K562 (cell line): ENCODE measurements around the gene PHC3. TPM values are rescaled to one million over a fixed set of nuclear protein-coding genes. Genes with fewer than 3 reads are reported as not detected.

Source experiments
- ATAC-seq: fragments of 200-7000 bp; cut with Tn5 transposase; 3 replicates; pipeline ENCODE4 v1.9.1; 2020; ENCODE audit warnings: moderate library complexity
- BruUV-seq: library from RNA; stranded (reverse); fragments of 400-500 nt; replicated peaks from 2 replicates; lab custom pipeline; 2021; lab: Mats Ljungman, UMichigan
- CTCF ChIA-PET: fragments of 300-600 bp; formaldehyde crosslinking; extraction: SDS; loops from one replicate; lab custom pipeline; 2021; ENCODE audit warnings: low intra/inter-chr PET ratio; lab: Yijun Ruan, JAX
- POLR2A ChIA-PET: fragments of 300-600, 350-650 bp; sonication (Branson Sonifier 250); formaldehyde crosslinking; extraction: SDS; loops from one replicate; lab custom pipeline; 2021; ENCODE audit warnings: antibody characterized with exemption, inconsistent platforms; lab: Yijun Ruan, JAX
- DNase-seq, 4 experiments: peaks; one replicate each; pipeline versions ENCODE4 v3.0.0 to v3.0.0-alpha.2; 2011 to 2018; ENCODE audit warnings: low spot score in 3 of 4, mixed read lengths in 3 of 4; ENCODE audit errors: extremely low read depth in 1 of 4
- FAIRE-seq: peaks from 2 replicates; lab custom pipeline; 2011; peaks lifted over from hg19 to GRCh38; lab: Jason Lieb, UNC
- H2AFZ ChIP-seq: 2 replicates; pipeline ENCODE4 v1.6.0; 2011; ENCODE audit warnings: low read depth, low read length, control low read depth, inconsistent platforms
- H3K27ac ChIP-seq: fragments of 200-600 bp; 3 replicates; pipeline ENCODE4 v1.8.0; 2011; ENCODE audit warnings: low read depth, mild to moderate bottlenecking, control low read depth, inconsistent platforms, low read length, moderate library complexity, mixed read lengths; ENCODE audit errors: extremely low read depth
- H3K27me3 ChIP-seq, 2 experiments: fragments of 300-600 bp in 1 of 2; 2 replicates in 1 of 2; 3 replicates in 1 of 2; pipeline versions ENCODE4 v1.6.0 to v1.8.0; 2011; ENCODE audit warnings: inconsistent platforms in 2 of 2, low read length in 2 of 2, mild to moderate bottlenecking in 1 of 2, mixed read lengths in 1 of 2, moderate library complexity in 1 of 2; ENCODE audit not compliant: control insufficient read depth in 2 of 2, insufficient read depth in 2 of 2
- H3K36me3 ChIP-seq: fragments of 300-600 bp; 3 replicates; pipeline ENCODE4 v1.8.0; 2011; ENCODE audit warnings: mild to moderate bottlenecking, low read length, inconsistent platforms; ENCODE audit not compliant: control insufficient read depth, insufficient read depth
- H3K4me1 ChIP-seq, 2 experiments: fragments of 200-600 bp in 1 of 2; replicated peaks in 1 of 2; 2 replicates in 1 of 2; 3 replicates in 1 of 2; pipeline versions ENCODE4 v1.5.1 to v1.8.0; 2011; ENCODE audit warnings: inconsistent platforms in 2 of 2, low read length in 2 of 2, mild to moderate bottlenecking in 1 of 2, mixed read lengths in 1 of 2, moderate library complexity in 1 of 2; ENCODE audit not compliant: control insufficient read depth in 2 of 2, insufficient read depth in 2 of 2
- H3K4me2 ChIP-seq: 2 replicates; pipeline ENCODE4 v1.6.1; 2011; ENCODE audit warnings: low read length, control low read depth, inconsistent platforms, mixed read lengths; ENCODE audit not compliant: insufficient read depth
- H3K4me3 ChIP-seq: fragments of 200-600 bp; sonication (generic), shearing (Covaris generic); 2 replicates; pipeline ENCODE4 v1.5.1; 2016; ENCODE audit warnings: control low read depth, inconsistent platforms
- H3K79me2 ChIP-seq: fragments of 200-600 bp; 3 replicates; pipeline ENCODE4 v1.8.0; 2011; ENCODE audit warnings: low read length, inconsistent platforms; ENCODE audit not compliant: control insufficient read depth, insufficient read depth
- H3K9ac ChIP-seq, 2 experiments: 2 replicates each; pipeline versions ENCODE4 v1.6.0 to v1.6.1; 2011; ENCODE audit warnings: low read depth in 2 of 2, low read length in 2 of 2, control low read depth in 1 of 2, inconsistent platforms in 1 of 2, mild to moderate bottlenecking in 1 of 2, mixed read lengths in 1 of 2; ENCODE audit not compliant: insufficient read depth in 1 of 2
- H3K9me1 ChIP-seq: one replicate; pipeline ENCODE4 v1.6.0; 2011; ENCODE audit warnings: inconsistent platforms, mild to moderate bottlenecking, low read length, moderate library complexity; ENCODE audit not compliant: control insufficient read depth, insufficient read depth
- H3K9me3 ChIP-seq: replicated peaks from 2 replicates; pipeline ENCODE4 v1.5.1; 2011; ENCODE audit warnings: low read depth, low read length, inconsistent platforms; ENCODE audit not compliant: control insufficient read depth, insufficient read depth
- H4K20me1 ChIP-seq: replicated peaks from 2 replicates; pipeline ENCODE4 v1.6.1; 2011; ENCODE audit warnings: low read length, inconsistent platforms, mixed read lengths; ENCODE audit not compliant: control insufficient read depth, insufficient read depth
- BACH1 ChIP-seq: fragments of 200-800 bp; sonication (Bioruptor generic); IDR thresholded peaks from 2 replicates; pipeline ENCODE4 v1.6.1; 2016; ENCODE audit warnings: missing genetic modification characterization, missing compliant biosample characterization
- CHD4 ChIP-seq: fragments of 200-600 bp; sonication (generic); IDR thresholded peaks from 3 replicates; pipeline ENCODE4 v1.6.1; 2012; ENCODE audit warnings: low read depth, mild to moderate bottlenecking, mixed read lengths, low read length, inconsistent platforms; ENCODE audit not compliant: insufficient read depth, insufficient replicate concordance, poor library complexity, severe bottlenecking
- CREB1 ChIP-seq, 2 experiments: sonication (generic) in 1 of 2; formaldehyde crosslinking in 1 of 2; IDR thresholded peaks; 2 replicates each; pipeline versions ENCODE4 v1.6.1 to v1.8.0; 2012 to 2022; ENCODE audit warnings: inconsistent platforms in 1 of 2, mild to moderate bottlenecking in 1 of 2, missing genetic modification reagents in 1 of 2, moderate library complexity in 1 of 2
- ELF1 ChIP-seq: fragments of 200-800 bp; sonication (Bioruptor generic); IDR thresholded peaks from 2 replicates; pipeline ENCODE4 v1.6.1; 2016; ENCODE audit warnings: missing genetic modification characterization, missing compliant biosample characterization
- ELF4 ChIP-seq: fragments of 450-650 bp; formaldehyde crosslinking; IDR thresholded peaks from 2 replicates; pipeline ENCODE4 v1.4.0; 2022; ENCODE audit warnings: missing genetic modification characterization
- HMGN3 ChIP-seq: IDR thresholded peaks from 2 replicates; pipeline ENCODE4 v1.6.1; 2011; ENCODE audit warnings: borderline replicate concordance, low read depth, mild to moderate bottlenecking, mixed read lengths, low read length; ENCODE audit not compliant: insufficient read length; ENCODE audit errors: extremely low read depth
- PHB ChIP-seq: fragments of 250-450 bp; sonication (Bioruptor Pico); IDR thresholded peaks from 2 replicates; pipeline ENCODE4 v1.5.0; 2021
- PRDM10 ChIP-seq: fragments of 450-650 bp; IDR thresholded peaks from 2 replicates; pipeline ENCODE4 v1.6.1; 2018; ENCODE audit not compliant: partially characterized antibody
- PURB ChIP-seq: sonication (generic); formaldehyde crosslinking; IDR thresholded peaks from 2 replicates; pipeline ENCODE4 v1.9.0; 2021; ENCODE audit warnings: low read depth, mild to moderate bottlenecking, missing genetic modification reagents
- RBM14 ChIP-seq: fragments of 200-400 bp; formaldehyde crosslinking; IDR thresholded peaks from 2 replicates; pipeline ENCODE4 v1.6.1; 2018; ENCODE audit warnings: low read depth, mild to moderate bottlenecking, low read length, moderate library complexity, borderline replicate concordance; ENCODE audit not compliant: insufficient read depth
- ZBTB17 ChIP-seq: fragments of 450-650 bp; formaldehyde crosslinking; IDR thresholded peaks from 2 replicates; pipeline ENCODE4 v1.4.0; 2020; ENCODE audit warnings: mild to moderate bottlenecking
- WGBS: fragments of 100-300 bp; shearing (Covaris generic); methylation state at CpG from one replicate; pipeline ENCODE4 v1.1.6; 2016; ENCODE audit warnings: low coverage, mixed read lengths; ENCODE audit not compliant: insufficient coverage; ENCODE audit errors: missing lambda C conversion rate; 5-methylcytosine and 5-hydroxymethylcytosine counted together
- in situ Hi-C: fragments of 300-500 bp; cut with MboI; formaldehyde crosslinking; loops from 4 replicates; pipeline ENCODE4 v1.15.0; 2018; ENCODE audit warnings: inconsistent platforms, mixed read lengths
- intact Hi-C: fragments of 100-400 bp; cut with micrococcal nuclease; formaldehyde crosslinking; loops from 2 replicates; pipeline ENCODE4 v1.14.2; 2022
- polyA plus RNA-seq, 8 experiments: library from polyadenylated mRNA; depleted of rRNA in 4 of 8; stranded (reverse) in 5 of 8; unstranded in 3 of 8; fragments of >200 nt; fragmentation: Nextera tagmentation in 2 of 8; fragmentation: Illumina TruSeq in 1 of 8; extraction: Ambion mirVana in 2 of 8; extraction: Trizol in 1 of 8; gene quantifications; 2 replicates each; pipeline versions ENCODE4 v1.2.1 to v1.2.3, GENCODE V29; 2011 to 2014; ENCODE audit warnings: inconsistent platforms in 1 of 8, missing spikeins in 1 of 8
- total RNA-seq, 7 experiments: library from RNA; depleted of rRNA in 6 of 7; stranded (reverse); fragments of >200 nt in 6 of 7; fragmentation: Illumina TruSeq in 2 of 7; extraction: Trizol in 2 of 7; gene quantifications; 2 replicates each; pipeline versions ENCODE4 v1.2.1 to v1.2.3, GENCODE V29; 2011 to 2021; ENCODE audit warnings: low replicate concordance in 1 of 7

PHC3 gene
- total and polyA plus RNA-seq, 9 of the 15 experiments (the other 6 are each of a cell fraction or from before 2014, with no cell fraction given): 3.1 to 21.6 (median 10.5) TPM

DNA sequence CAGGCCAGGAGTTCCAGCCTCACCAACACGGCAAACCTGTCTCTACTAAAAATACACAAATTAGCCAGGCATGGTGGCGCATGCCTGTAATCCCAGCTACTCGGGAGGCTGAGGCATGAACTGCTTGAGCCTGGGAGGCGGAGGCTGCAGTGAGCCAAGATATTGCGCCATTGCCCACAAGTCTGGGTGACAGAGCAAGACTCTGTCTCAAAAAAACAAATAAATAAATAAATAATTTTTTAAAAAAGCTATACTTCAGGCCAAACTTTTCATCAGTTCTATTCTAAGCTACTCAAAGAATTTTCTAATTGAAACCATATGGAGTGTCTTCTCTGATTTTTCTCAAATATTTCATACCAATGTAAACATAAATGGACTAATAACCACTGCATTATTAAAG lies 43.5 kb downstream of the PHC3 start:
- TF ChIP-seq ZBTB17 (CRISPR knock-in tag): no peak
- TF ChIP-seq PURB (CRISPR knock-in tag): no peak
- TF ChIP-seq CREB1 (IDR thresholded peaks at IDR 0.05): no peak
- TF ChIP-seq CREB1 (CRISPR knock-in tag; IDR thresholded peaks at IDR 0.05): no peak
- TF ChIP-seq ELF4 (CRISPR knock-in tag): no peak
- TF ChIP-seq PRDM10: no peak
- no peak for TF ChIP-seq ELF1 (tag)
- no peak for TF ChIP-seq CHD4
- no peak for TF ChIP-seq RBM14
- no peak for TF ChIP-seq HMGN3
- TF ChIP-seq PHB (CRISPR knock-in tag): no peak
- no peak for TF ChIP-seq BACH1
- 96% methylated on average over 5 of the region's 5 CpGs for WGBS
- intact Hi-C loops: no loop called here
- 0 out of 3 replicates have a peak, but pooled peaks cover 4% of the 10 kb centered on the region for H3K79me2 ChIP-seq
- H2AFZ ChIP-seq: no peak overlapping the region
- H3K36me3 ChIP-seq: peaks cover 35% of the 10 kb centered on the region
- no peaks in the 10 kb centered on the region for H3K9me3 ChIP-seq
- in situ Hi-C loops: no loop called here
- H3K27ac ChIP-seq: no peak overlapping the region
- no peak overlapping the region for H3K9ac ChIP-seq
- DNase-seq (no peak), ATAC-seq (no peak), FAIRE-seq (no peak)
- no TSS peak for BruUV-seq
- H3K4me1 ChIP-seq: no peaks in the 10 kb centered on the region; a peak in 3 of 5 replicates
- H3K4me2 ChIP-seq: no peak overlapping the region
- H3K9me1 ChIP-seq: no peaks in the 10 kb centered on the region
- no peak overlapping the region for H3K4me3 ChIP-seq
- ChIA-PET CTCF (no interaction called here), POLR2A (interaction anchor here (0.6 kb wide), 1 partner anchor 154 kb away, joined by 3 read pairs; no protein-coding TSS in a partner anchor)
- no peaks in the 10 kb centered on the region for H3K27me3 ChIP-seq
- H4K20me1 ChIP-seq: no peaks in the 10 kb centered on the region
